HG03139 (cell line): Measurements from ENCODE around the gene TBX5.

Source experiments
- ATAC-seq: cut with Tn5 transposase; IDR thresholded peaks from one replicate; pipeline ENCODE4 v1.9.1; 2021; ENCODE audit not compliant: unreplicated experiment

Gene TBX5

GRCh38 chr12:114406316-114406983 lies 506 bp upstream of the TBX5 start:
- ATAC-seq, result no peak

- ATAC-seq, result no peak
Measured at GRCh38 chr12:114404926-114405518, 922 bp downstream of the TBX5 start.

DNA sequence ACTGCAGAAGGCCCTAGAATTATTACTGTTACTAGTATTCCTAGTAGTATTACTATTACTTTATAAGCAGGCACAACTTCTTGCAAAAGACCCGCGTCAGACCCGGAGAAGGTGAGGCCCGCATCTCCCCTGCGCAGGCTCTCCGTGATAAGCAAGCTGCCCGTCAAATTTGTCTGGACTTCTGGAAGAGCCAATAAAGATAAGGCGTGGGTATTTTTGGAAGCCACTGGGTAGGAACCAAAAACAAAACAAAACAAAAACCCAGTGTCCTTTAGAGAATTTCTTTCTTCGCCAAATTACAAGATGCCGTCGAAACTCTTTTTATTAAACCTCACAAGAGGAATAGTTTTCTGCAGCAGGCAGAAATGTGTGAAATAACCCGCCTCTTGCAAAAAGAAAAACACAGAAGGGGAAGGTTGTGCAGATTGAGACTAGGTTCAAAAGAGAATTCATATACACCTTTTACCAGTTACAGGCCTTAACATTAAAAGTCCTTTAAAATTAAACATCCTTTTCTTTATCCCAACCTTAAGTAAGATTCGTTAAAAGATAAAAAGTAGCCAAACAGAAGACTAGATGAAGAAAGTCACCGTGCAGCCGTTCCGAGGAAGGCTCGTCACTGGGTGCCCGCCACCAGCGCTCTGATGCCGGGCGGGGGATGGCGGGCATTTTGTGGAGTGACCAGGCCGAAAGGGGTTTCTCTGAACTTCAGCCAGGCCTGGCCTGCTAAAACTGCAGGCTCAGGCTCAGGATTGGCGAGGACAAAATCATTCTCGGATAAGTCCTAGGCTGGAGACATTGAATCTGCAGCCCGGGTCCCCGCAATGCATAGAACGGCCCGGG lies 1.6 kb downstream of the TBX5 start:
- no peak for ATAC-seq

- ATAC-seq, result no peak
Measured at GRCh38 chr12:114403690-114404066, 2.3 kb downstream of the TBX5 start.

GRCh38 chr12:114403011-114403689 lies 2.8 kb downstream of the TBX5 start:
- no peak for ATAC-seq

- no peak for ATAC-seq
Measured at GRCh38 chr12:114402084-114402717, 3.7 kb downstream of the TBX5 start.

DNA sequence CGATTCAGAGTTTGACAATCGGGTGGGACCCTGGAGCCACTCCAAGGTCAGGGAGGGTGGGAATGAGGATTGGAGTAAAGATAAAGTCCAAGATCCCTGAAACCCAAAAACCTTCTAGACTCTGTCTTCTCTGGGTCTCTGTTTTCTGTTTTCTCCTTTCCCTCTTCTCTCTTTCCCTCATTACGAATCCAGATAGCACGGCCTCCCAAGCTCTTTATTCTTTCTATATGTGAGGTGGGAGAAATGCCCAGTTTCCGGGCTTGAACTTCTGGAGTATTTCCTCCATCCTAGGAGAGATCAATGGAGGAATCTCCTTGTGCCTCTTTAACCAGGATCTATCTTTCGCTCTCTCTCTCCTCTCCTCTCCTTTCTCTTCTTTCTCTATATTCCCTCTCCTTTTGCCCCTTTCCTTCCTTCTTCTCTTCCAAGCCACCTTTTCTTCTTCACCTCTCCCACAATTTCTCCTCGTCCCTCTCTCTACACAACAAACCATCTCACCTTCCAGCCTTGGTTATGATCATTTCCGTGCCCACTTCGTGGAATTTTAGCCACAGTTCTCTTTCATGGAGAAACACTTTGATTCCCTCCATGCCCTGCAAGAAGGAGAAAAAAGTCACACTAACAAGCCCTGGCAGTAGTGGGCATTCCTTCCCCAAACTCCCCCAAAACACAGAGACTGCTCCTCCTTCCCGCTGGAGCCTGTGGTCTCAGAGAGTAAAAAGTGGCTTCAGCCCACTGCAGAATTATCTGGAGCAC lies 4.4 kb downstream of the TBX5 start:
- ATAC-seq, result no peak

- ATAC-seq, result no peak
Measured at GRCh38 chr12:114400925-114401324, 5.0 kb downstream of the TBX5 start.

- ATAC-seq, result no peak
Measured at GRCh38 chr12:114400361-114400811, 5.6 kb downstream of the TBX5 start.

GRCh38 chr12:114399664-114400211 lies 6.2 kb downstream of the TBX5 start:
- no peak for ATAC-seq

DNA sequence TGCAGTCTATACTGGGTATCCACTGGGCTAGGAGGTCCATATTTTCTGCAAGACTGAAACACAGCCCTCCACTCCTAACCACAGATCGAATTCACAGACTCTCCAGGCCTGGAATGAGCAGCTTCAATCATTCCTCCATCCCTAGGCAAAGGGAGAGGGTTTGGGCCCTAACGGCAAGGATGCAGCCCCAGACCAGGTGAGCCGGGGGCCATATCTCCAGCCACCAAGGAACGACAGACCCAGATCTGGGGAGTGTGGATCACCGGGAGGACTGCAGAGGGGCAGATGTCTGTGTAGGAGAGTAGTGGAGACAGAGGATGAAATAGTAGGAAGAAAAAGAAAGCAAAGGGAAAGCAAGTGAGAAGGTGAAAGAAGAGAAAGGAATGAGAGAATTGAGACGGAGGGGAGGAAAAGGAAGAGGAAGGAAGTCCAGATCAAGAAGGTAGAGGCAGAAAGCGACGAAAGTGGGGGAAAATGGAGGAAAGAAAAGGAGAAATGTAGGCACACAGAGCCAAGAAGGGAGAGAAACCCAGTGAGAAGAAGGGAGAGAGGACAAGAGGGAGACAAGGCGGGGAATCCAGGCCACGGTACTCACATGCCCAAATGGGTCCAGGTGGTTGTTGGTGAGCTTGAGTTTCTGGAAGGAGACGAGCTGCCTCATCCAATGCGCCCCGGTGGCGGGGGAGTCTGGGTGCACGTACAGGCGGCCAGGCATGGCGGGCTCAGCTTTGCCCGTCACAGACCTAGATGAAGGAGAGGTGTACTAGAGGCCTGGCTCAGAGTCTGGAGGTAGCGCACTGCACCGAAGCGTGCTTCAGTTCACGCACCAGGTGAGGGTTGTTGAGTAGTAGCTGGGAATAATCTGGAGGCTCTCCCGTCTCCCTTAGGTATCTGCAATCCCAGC lies 7.7 kb downstream of the TBX5 start:
- no peak for ATAC-seq

GRCh38 chr12:114396869-114397719 lies 8.8 kb downstream of the TBX5 start:
- no peak for ATAC-seq

GRCh38 chr12:114396153-114396868 lies 9.6 kb downstream of the TBX5 start:
- no peak for ATAC-seq

DNA sequence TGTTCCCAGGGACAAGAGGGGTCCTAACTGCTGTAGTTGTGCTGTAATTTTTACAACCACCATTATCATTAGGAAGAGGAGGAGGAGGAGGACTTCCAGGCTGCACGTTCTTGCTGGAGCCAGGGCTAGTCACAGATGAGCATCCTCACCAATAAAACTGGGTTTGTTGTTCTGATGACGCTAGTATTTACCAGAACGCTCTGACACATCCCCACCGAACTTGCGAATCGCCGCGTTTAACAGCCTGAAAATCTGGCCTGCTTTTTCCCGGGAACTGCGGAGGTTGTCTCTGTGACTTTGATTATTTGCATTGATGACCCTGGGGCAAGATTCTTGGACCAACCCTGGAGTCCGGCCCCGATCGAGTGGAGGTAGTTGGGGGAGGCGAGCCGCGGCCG lies 10.2 kb downstream of the TBX5 start:
- no peak for ATAC-seq

- ATAC-seq, result no peak
Measured at GRCh38 chr12:114395233-114395632, 10.7 kb downstream of the TBX5 start.

DNA sequence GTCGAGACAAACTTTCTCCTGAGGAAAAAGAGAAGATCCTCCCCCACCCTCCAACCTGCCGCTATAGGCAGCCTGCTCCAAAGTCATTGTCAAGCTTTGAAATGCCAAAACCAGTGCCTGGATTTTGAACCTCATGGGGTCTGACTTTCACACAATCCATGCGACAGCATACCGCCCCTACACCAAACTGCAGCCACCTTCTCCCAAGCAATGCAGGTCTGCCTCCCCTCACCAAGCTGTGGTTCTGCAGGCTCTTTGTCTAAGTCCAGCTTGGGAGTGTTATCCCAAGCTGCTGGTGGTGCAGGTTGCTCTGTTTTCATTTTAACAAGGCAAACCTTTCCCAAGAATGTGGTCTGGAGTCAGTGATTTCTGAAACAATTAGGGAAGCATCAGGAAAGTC lies 12.4 kb downstream of the TBX5 start:
- ATAC-seq, result no peak

DNA sequence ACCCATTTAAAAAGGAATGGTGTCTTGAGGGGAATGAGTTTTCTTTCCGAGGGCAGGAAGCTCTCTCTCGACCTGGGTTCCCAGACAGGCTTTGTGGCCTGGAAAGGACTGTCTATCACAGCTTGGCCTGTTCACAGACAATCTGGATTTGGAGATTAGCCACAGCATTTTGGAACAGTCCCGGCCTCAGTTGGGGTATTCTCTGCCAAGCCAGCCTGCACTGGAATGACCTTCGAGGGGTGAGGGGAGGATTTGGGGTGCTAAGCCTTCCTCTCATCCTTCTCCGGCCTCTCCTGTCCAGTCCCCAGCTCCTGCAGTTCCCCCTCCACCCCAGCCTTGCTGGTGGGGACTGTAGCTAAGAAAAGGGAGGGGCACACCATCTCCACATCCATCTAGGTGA lies 13.0 kb downstream of the TBX5 start:
- ATAC-seq, result no peak
